NCI-H1930 (cell line): ENCODE measurements around the gene NR2C2.
"Not testable (repeated sequence)": the region's sequence is repeated elsewhere in the genome, so short reads cannot be mapped to it uniquely, and the experiment has no call there.

Source experiments
- DNase-seq, 2 experiments: peaks; one replicate each; lab custom pipeline; 2025; lab: John Stamatoyannopoulos, UW

The NR2C2 gene

GRCh38 chr3:14947100-14947885, at the start of gene NR2C2:
TSS of gene NR2C2 (plus strand) at chr3:14947583. CDS start at chr3:15003915, 56,332 bp downstream.
- DNase-seq: peak; percentile 35 to 84

- DNase-seq: no peak
These were observed 48.5 kb upstream of the NR2C2 start for GRCh38 chr3:14898929-14899328.

- DNase-seq: no peak
These were observed 47.3 kb upstream of the NR2C2 start for GRCh38 chr3:14899993-14900618.

- no peak for DNase-seq
These were observed 46.2 kb upstream of the NR2C2 start for GRCh38 chr3:14900881-14901873.

- DNase-seq: no peak
These were observed 44.7 kb upstream of the NR2C2 start for GRCh38 chr3:14902719-14903118.

- not testable (repeated sequence) for DNase-seq
These were observed 43.9 kb upstream of the NR2C2 start for GRCh38 chr3:14903501-14903900.

- no peak for DNase-seq
These were observed 42.2 kb upstream of the NR2C2 start for GRCh38 chr3:14905055-14905657.

- DNase-seq: no peak
These were observed 40.9 kb upstream of the NR2C2 start for GRCh38 chr3:14906355-14906971.

- no peak for DNase-seq
These were observed 40.1 kb upstream of the NR2C2 start for GRCh38 chr3:14907043-14907966.

- DNase-seq: no peak
These were observed 38.1 kb upstream of the NR2C2 start for GRCh38 chr3:14909250-14909649.

- no peak for DNase-seq
These were observed 35.7 kb upstream of the NR2C2 start for GRCh38 chr3:14911651-14912050.

- DNase-seq: no peak
These were observed 34.1 kb upstream of the NR2C2 start for GRCh38 chr3:14913071-14913925.

- no peak for DNase-seq
These were observed 33.2 kb upstream of the NR2C2 start for GRCh38 chr3:14913926-14914778.

GRCh38 chr3:14914779-14915117, 32.6 kb upstream of the NR2C2 start:
- DNase-seq: no peak

- no peak for DNase-seq
These were observed 31.7 kb upstream of the NR2C2 start for GRCh38 chr3:14915636-14916222.

GRCh38 chr3:14918356-14918860, 29.0 kb upstream of the NR2C2 start:
- DNase-seq: no peak

GRCh38 chr3:14920536-14920935, 26.8 kb upstream of the NR2C2 start:
- no peak for DNase-seq

- DNase-seq: peak; percentile 27 to 39
These were observed 26.3 kb upstream of the NR2C2 start for GRCh38 chr3:14921034-14921616.
